ENCODE results near the gene ARSJ.
"Not testable (repeated sequence)": the region's sequence is repeated elsewhere in the genome, so short reads cannot be mapped to it uniquely, and the experiment has no call there.

ARSJ gene

GRCh38 chr4:113979148-113979904 lies at the start of gene ARSJ:
ARSJ (minus strand) TSS chr4:113979647; CDS start chr4:113978834, 813 bp downstream.
- peak; percentile 84 for DNase-seq

- no peak for DNase-seq
Measured at GRCh38 chr4:114028071-114028470, 48.6 kb upstream of the ARSJ start.

GRCh38 chr4:114027596-114027995 lies 48.1 kb upstream of the ARSJ start:
- DNase-seq: no peak

GRCh38 chr4:114026447-114026846 lies 47.0 kb upstream of the ARSJ start:
- no peak for DNase-seq

GRCh38 chr4:114025176-114025777 lies 45.8 kb upstream of the ARSJ start:
- DNase-seq: no peak

- DNase-seq: no peak
Measured at GRCh38 chr4:114021451-114021850, 42.0 kb upstream of the ARSJ start.

GRCh38 chr4:114019969-114020358 lies 40.5 kb upstream of the ARSJ start:
- no peak for DNase-seq

- no peak for DNase-seq
Measured at GRCh38 chr4:114019276-114019968, 40.0 kb upstream of the ARSJ start.

- no peak for DNase-seq
Measured at GRCh38 chr4:114017120-114017917, 37.9 kb upstream of the ARSJ start.

- DNase-seq: no peak
Measured at GRCh38 chr4:114015444-114015899, 36.0 kb upstream of the ARSJ start.

- not testable (repeated sequence) for DNase-seq
Measured at GRCh38 chr4:114013201-114013600, 33.8 kb upstream of the ARSJ start.

- no peak for DNase-seq
Measured at GRCh38 chr4:114012749-114013148, 33.3 kb upstream of the ARSJ start.

GRCh38 chr4:114005569-114006442 lies 26.4 kb upstream of the ARSJ start:
- no peak for DNase-seq

- not testable (repeated sequence) for DNase-seq
Measured at GRCh38 chr4:114004483-114005226, 25.2 kb upstream of the ARSJ start.

GRCh38 chr4:113998531-113998930 lies 19.1 kb upstream of the ARSJ start:
- DNase-seq: no peak

GRCh38 chr4:113998079-113998478 lies 18.6 kb upstream of the ARSJ start:
- DNase-seq: no peak

GRCh38 chr4:113997206-113997605 lies 17.8 kb upstream of the ARSJ start:
- no peak for DNase-seq

GRCh38 chr4:113996599-113997177 lies 17.2 kb upstream of the ARSJ start:
- peak; percentile 89 for DNase-seq

- DNase-seq: no peak
Measured at GRCh38 chr4:113993887-113994286, 14.4 kb upstream of the ARSJ start.

- DNase-seq: no peak
Measured at GRCh38 chr4:113990886-113991285, 11.4 kb upstream of the ARSJ start.

Data from islet precursor cell (in vitro differentiated cells).